G401 (cell line): ENCODE results near the gene KLHDC10. TPM values are rescaled to one million over a fixed set of nuclear protein-coding genes. Genes with fewer than 3 reads are reported as not detected.
A peak's percentile ranks its signal among the peaks of the same experiment; 100 is the strongest.
"Not testable (repeated sequence)": the region's sequence is repeated elsewhere in the genome, so short reads cannot be mapped to it uniquely, and the experiment has no call there.

Source experiments
- DNase-seq: peaks from one replicate; pipeline ENCODE4 v3.0.0-alpha.2; 2015; ENCODE audit warnings: low spot score
- in situ Hi-C: cut with HindIII; loops from 2 replicates; pipeline ENCODE4 v1.10.0; 2016; ENCODE audit warnings: low sequenced_read_pairs, mixed read lengths
- total RNA-seq: library from RNA; depleted of rRNA; stranded (reverse); fragments of >200 nt; shearing (Covaris generic); gene quantifications from 2 replicates; pipeline ENCODE4 v1.2.3, GENCODE V29; 2014

KLHDC10 gene
- total RNA-seq, 1 experiment from 2014 or later, result 23.5 TPM

DNA sequence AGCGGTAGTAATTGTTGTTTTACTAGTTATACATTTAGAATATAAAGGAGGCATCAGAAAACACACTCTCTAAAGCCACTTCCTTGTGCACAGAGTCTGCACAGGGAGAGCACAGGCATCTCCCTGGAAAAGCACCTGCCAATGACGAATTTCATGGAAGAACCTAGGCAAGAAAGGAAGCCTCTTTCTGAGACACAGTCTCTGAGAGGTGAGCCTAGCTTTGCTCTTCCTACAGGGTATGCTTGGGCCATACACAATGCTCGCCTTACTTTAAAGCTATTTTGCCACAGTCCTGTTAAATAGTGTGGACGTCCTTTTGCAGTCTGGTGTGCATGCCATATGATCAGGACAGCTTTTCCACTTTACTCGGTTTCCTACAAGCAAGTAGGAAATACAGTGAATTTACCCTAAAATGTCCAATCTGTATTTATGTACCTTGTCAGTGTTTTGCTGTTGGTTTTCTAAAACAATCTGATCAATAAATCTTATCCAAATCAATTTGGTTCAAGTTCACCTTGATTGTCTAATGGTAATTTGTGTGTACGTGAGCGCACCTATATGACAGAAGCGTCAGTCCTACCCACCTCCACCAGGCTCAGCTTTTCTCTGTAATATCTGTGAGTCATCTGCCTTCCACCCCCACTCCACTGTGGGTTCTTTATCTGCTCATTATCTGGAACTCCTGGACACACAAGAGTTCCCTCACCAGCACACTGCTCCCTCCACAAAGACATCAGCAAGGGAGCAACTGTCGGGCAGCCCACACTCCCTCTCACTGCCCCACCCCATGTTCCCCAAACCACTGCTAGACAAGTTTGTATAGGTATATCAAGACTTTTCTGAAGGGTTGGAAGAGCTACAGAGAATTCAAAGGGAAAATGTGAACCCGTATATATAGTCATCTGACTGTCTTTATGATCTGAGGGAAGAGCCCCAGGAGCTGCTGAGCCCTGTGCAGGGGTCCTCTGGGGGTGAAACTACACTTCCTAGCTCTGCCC lies 65.2 kb downstream of the KLHDC10 start:
- in situ Hi-C loops, result no loop called here
- DNase-seq, result no peak

- in situ Hi-C loops, result no loop called here
- no peak for DNase-seq
Observed at GRCh38 chr7:130136579-130137167, 66.3 kb downstream of the KLHDC10 start.

GRCh38 chr7:130137207-130137606 lies 66.9 kb downstream of the KLHDC10 start:
- in situ Hi-C loops, result no loop called here
- no peak for DNase-seq

GRCh38 chr7:130139193-130139960 lies 69.0 kb downstream of the KLHDC10 start:
- in situ Hi-C loops, result no loop called here
- no peak for DNase-seq

- in situ Hi-C loops, result no loop called here
- no peak for DNase-seq
Observed at GRCh38 chr7:130140551-130141160, 70.3 kb downstream of the KLHDC10 start.

- in situ Hi-C loops, result no loop called here
- peak; percentile 98 for DNase-seq
Observed at GRCh38 chr7:130141161-130141883, 71.0 kb downstream of the KLHDC10 start.

DNA sequence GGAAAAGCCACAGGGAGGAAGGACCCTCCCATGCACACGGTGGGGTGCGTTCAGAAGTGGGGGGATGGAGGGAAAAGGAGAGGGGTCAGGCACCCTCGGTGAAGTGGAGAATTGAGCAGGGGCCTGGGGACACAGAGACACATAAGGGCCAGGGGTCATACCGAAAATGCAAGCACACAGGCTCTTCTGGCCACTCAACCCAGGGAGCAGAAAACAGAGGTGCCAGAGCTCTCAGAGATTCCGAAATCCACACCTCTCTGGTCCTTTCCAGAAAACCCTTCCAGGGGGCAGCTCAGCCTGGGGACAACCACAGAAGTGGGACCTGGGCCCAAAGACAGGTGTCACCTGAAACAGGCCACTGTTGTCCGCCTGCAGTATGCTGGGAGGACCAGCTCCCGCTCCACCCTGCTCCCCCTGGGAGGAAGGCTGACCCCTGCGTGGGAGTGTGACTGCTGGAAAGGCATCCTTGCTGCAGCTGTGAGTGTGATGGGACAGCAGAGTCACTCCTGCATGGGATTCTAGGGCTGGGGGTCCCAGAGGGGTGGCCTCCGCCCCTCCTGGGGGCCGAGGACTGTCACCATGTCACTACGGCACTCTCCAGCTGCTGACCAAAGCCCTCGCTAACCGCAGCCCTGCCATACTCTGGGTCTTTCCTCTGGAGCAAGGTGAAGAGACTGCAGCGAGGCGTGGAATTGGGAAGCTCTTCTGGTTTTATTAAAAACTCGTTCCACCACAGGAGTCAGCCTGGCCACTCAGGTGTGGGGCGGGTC lies 71.7 kb downstream of the KLHDC10 start:
- peak; percentile 61 for DNase-seq
- in situ Hi-C loops, result no loop called here

DNA sequence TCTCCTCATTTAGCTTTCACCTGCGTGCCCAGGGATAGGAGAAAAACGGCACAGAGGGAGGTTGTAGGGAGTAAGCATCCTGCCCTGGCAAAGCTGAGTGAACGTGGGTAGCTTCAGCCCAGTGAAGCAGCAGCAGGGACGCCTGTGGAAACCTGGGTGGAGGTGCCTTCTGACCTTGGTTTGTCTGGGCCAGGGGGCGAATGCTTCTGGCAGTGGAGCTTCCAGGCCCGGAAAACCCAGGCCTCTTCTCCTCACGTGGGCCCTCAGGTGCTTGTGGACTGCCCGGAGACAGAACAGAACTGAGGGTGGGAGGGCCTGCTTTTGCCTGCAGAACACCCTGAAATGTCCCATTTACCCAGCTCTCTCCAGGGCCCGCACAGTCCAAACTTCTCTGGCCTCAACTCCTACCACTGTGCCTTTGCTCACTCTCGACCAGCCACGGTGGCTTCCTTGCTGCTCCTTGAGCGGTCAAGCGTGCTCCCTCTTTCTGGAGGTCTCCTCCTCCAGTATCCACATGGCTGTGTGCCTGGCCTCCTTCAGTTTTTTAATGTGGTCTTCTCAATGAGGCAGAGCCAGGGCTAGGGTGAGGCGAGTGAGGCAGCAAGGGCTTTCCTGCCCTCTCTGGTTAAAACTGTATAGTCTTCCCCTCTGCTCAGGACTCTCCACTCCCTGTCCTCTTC lies 72.5 kb downstream of the KLHDC10 start:
- in situ Hi-C loops, result no loop called here
- DNase-seq, result peak; percentile 48

- in situ Hi-C loops, result no loop called here
- no peak for DNase-seq
Observed at GRCh38 chr7:130143334-130143732, 73.0 kb downstream of the KLHDC10 start.

DNA sequence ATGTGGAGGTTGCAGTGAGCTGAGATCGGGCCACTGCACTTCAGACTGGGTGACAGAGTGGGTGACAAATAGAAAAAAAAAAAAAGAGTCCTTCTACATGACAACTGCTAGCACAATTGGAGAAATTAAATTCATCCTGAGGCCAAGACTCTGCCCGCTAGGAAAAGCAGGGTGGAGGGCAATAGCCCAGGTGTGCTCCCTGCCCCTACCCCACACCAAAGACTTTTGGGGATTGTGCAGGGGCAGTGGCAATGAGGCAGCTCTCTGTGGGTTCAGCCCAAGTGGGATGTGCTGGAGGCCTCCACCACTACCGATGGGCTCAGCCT lies 73.6 kb downstream of the KLHDC10 start:
- in situ Hi-C loops, result no loop called here
- no peak for DNase-seq

- in situ Hi-C loops, result no loop called here
- no peak for DNase-seq
Observed at GRCh38 chr7:130144312-130145171, 74.2 kb downstream of the KLHDC10 start.

DNA sequence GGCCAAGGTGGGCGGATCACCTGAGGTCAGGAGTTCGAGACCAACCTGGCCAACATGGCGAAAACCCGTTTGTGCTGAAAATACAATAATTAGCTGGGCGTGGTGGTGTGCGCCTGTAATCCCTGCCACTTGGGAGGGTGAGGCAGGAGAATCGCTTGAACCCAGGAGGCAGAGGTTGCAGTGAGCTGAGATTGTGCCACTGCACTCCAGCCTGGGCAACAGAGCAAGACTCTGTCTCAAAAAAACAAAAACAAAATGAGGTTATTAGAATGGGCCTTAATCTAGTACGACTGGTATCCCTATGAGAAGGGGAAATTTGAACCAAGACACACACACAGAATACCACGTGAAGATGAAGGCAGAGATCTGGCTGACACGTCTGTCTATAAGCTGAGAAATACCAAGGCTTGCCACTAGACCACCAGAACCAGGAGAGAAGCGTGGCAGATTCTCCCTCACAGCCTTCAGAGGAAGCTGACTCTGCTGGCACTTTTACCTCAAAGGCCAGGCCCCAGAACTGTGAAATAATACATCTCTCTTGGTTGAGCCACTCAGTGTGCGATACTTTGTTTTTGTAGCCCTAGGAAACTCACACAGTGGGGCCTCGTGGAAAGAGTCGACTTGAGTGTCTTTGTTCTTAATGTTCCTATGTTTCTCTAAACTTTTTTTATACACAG lies 75.2 kb downstream of the KLHDC10 start:
- in situ Hi-C loops, result no loop called here
- no peak for DNase-seq

DNA sequence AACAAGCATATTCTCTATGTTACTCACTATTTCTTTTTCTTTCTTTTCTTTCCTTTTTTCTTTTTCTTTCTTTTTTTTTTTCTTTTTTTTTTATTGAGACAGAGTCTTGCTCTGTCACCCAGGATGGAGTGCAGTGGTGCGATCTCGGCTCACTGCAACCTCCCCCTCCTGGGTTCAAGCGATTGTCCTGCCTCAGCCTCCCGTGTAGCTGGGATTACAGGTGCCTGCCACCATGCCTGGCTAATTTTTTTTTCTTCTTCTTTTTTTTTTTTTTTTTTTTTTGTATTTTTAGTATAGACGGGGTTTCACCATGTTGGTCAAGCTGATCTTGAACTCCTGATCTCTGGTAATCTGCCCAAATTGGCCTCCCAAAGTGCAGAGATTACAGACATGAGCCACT lies 75.8 kb downstream of the KLHDC10 start:
- DNase-seq, in situ Hi-C loops: not testable (repeated sequence)

- in situ Hi-C loops, result no loop called here
- no peak for DNase-seq
Observed at GRCh38 chr7:130146693-130147405, 76.5 kb downstream of the KLHDC10 start.

DNA sequence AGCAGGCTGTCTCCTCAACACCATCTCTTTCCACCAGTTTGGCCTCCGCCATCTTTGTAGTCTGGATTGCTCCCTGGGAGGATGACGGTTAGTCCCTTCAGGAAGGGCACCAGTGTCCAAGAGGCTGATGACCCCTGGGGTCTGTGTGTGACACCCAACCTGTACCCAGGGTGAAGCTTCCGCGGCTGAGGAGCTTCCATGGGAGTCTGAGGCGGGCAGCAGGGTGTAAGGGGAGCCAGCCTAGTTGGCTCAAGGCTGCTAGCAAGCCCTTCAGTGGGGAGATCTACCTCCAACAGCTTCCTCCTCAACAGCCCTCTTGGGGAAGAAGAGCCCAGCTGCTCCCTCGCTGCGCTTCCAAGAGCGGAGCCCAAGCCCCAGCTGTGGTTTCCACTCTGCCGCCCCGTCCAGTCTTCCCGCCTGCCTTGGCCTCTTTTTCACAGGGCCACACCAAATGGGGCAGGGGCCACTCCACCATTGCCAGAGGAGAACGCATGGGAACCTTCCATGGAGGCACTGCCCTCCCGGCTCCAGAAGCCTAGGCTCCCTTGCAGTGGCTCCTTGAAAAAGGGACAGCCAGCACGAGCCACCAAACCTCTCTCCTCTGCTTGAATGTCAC lies 77.5 kb downstream of the KLHDC10 start:
- DNase-seq, result no peak
- in situ Hi-C loops, result no loop called here
